HG03354 (cell line): Measurements from ENCODE around the gene TRIP6.
"Not testable (repeated sequence)": the region's sequence is repeated elsewhere in the genome, so short reads cannot be mapped to it uniquely, and the experiment has no call there.

ENCODE experiments used
- ATAC-seq: cut with Tn5 transposase; IDR thresholded peaks from one replicate; pipeline ENCODE4 v1.9.1; 2021; ENCODE audit warnings: mild to moderate bottlenecking; ENCODE audit not compliant: unreplicated experiment, poor library complexity, severe bottlenecking

The TRIP6 gene

GRCh38 chr7:100837099-100837836, 29.9 kb upstream of the TRIP6 start:
- ATAC-seq = peak; percentile 84

GRCh38 chr7:100839361-100839760, 27.8 kb upstream of the TRIP6 start:
- ATAC-seq = no peak

- ATAC-seq = no peak
These were observed 26.6 kb upstream of the TRIP6 start for GRCh38 chr7:100840470-100841100.

GRCh38 chr7:100847360-100847759, 19.8 kb upstream of the TRIP6 start:
- no peak for ATAC-seq

- ATAC-seq = peak; percentile 89
These were observed 14.9 kb upstream of the TRIP6 start, which contains the start of gene SLC12A9 for GRCh38 chr7:100852048-100852872. Gene SLC12A9, plus strand, starts transcription at chr7:100852713. Its CDS starts 1,485 bp downstream, at chr7:100854198.

- ATAC-seq = no peak
These were observed 12.9 kb upstream of the TRIP6 start for GRCh38 chr7:100854146-100854895.

GRCh38 chr7:100854899-100855298, 12.3 kb upstream of the TRIP6 start:
- ATAC-seq = not testable (repeated sequence)

GRCh38 chr7:100855515-100855914, 11.7 kb upstream of the TRIP6 start:
- no peak for ATAC-seq

GRCh38 chr7:100856871-100857282, 10.3 kb upstream of the TRIP6 start:
- no peak for ATAC-seq

GRCh38 chr7:100859856-100860255, 7.3 kb upstream of the TRIP6 start:
- ATAC-seq = no peak

GRCh38 chr7:100860702-100861615, 6.2 kb upstream of the TRIP6 start:
- no peak for ATAC-seq

- no peak for ATAC-seq
These were observed 5.6 kb upstream of the TRIP6 start for GRCh38 chr7:100861616-100861985.

GRCh38 chr7:100863406-100863950, 3.7 kb upstream of the TRIP6 start:
- no peak for ATAC-seq

- no peak for ATAC-seq
These were observed 2.8 kb upstream of the TRIP6 start for GRCh38 chr7:100864263-100864845.

- no peak for ATAC-seq
These were observed 1.7 kb upstream of the TRIP6 start for GRCh38 chr7:100865372-100865911.

GRCh38 chr7:100865938-100866728, 1.1 kb upstream of the TRIP6 start:
- ATAC-seq = no peak

GRCh38 chr7:100866729-100867039, 503 bp upstream of the TRIP6 start:
- no peak for ATAC-seq
